WTC11 (cell line): ENCODE results near the gene NXN. TPM values are rescaled to one million over a fixed set of nuclear protein-coding genes. Genes with fewer than 3 reads are reported as not detected.

Experiments
- ATAC-seq: fragments of 200-7000 bp; cut with Tn5 transposase; 2 replicates; pipeline ENCODE4 v1.10.0; 2021; ENCODE audit warnings: mild to moderate bottlenecking, moderate library complexity
- CTCF ChIA-PET: fragments of 300-600 bp; sonication (Branson Sonifier 250); formaldehyde crosslinking; loops from one replicate; lab custom pipeline; 2021; ENCODE audit warnings: antibody characterized with exemption; lab: Charles Lee
- POLR2A ChIA-PET: fragments of 350-600 bp; sonication (Branson Sonifier 250); formaldehyde crosslinking; loops from one replicate; lab custom pipeline; 2021; ENCODE audit warnings: antibody characterized with exemption; lab: Charles Lee
- DNase-seq: peaks from one replicate; pipeline ENCODE4 v3.0.0; 2021; ENCODE audit warnings: low spot score
- H3K27ac Mint-ChIP-seq: 2 replicates; pipeline ENCODE4 v1.8.0; 2021; ENCODE audit warnings: mixed read lengths
- H3K27me3 Mint-ChIP-seq: 2 replicates; pipeline ENCODE4 v1.8.0; 2021; ENCODE audit warnings: low read depth, mild to moderate bottlenecking, moderate library complexity, mixed read lengths
- H3K36me3 Mint-ChIP-seq: 2 replicates; pipeline ENCODE4 v1.8.0; 2021; ENCODE audit warnings: mixed read lengths
- H3K4me1 Mint-ChIP-seq: 2 replicates; pipeline ENCODE4 v1.8.0; 2022; ENCODE audit warnings: mixed read lengths
- H3K4me3 Mint-ChIP-seq: 2 replicates; pipeline ENCODE4 v1.8.0; 2021; ENCODE audit warnings: mild to moderate bottlenecking, moderate library complexity, mixed read lengths
- H3K9me3 Mint-ChIP-seq: 2 replicates; pipeline ENCODE4 v1.8.0; 2021; ENCODE audit warnings: mixed read lengths
- ELF4 ChIP-seq: sonication (generic); formaldehyde crosslinking; IDR thresholded peaks from 2 replicates; pipeline ENCODE4 v1.8.1; 2022; ENCODE audit warnings: low read depth, mild to moderate bottlenecking, moderate library complexity, missing genetic modification reagents
- ETV6 ChIP-seq: sonication (generic); formaldehyde crosslinking; IDR thresholded peaks from 2 replicates; pipeline ENCODE4 v1.8.1; 2022; ENCODE audit warnings: mild to moderate bottlenecking, missing genetic modification reagents
- FOXK1 ChIP-seq: sonication (generic); formaldehyde crosslinking; IDR thresholded peaks from 2 replicates; pipeline ENCODE4 v1.8.0; 2022; ENCODE audit warnings: mild to moderate bottlenecking, moderate library complexity, missing genetic modification reagents
- FOXP1 ChIP-seq: sonication (generic); formaldehyde crosslinking; IDR thresholded peaks from 2 replicates; pipeline ENCODE4 v1.8.0; 2022; ENCODE audit warnings: missing genetic modification reagents, mild to moderate bottlenecking, moderate library complexity, borderline replicate concordance
- GTF2I ChIP-seq: fragments of 250-450 bp; sonication (Bioruptor Pico); conservative IDR thresholded peaks from 2 replicates; pipeline ENCODE4 v1.4.0; 2021; ENCODE audit warnings: mild to moderate bottlenecking
- MXD4 ChIP-seq: fragments of 250-450 bp; sonication (Bioruptor Pico); IDR thresholded peaks from 2 replicates; pipeline ENCODE4 v1.8.0; 2021; ENCODE audit warnings: mild to moderate bottlenecking, moderate library complexity, borderline replicate concordance
- NFATC4 ChIP-seq: fragments of 250-450 bp; sonication (Bioruptor Pico); IDR thresholded peaks from 2 replicates; pipeline ENCODE4 v1.9.0; 2021; ENCODE audit warnings: mild to moderate bottlenecking
- NFYB ChIP-seq: sonication (generic); formaldehyde crosslinking; conservative IDR thresholded peaks from 2 replicates; pipeline ENCODE4 v1.8.0; 2022; ENCODE audit warnings: low read depth, missing genetic modification reagents
- NR2C2 ChIP-seq: sonication (generic); formaldehyde crosslinking; IDR thresholded peaks from 2 replicates; pipeline ENCODE4 v1.8.0; 2022; ENCODE audit warnings: mild to moderate bottlenecking, missing genetic modification reagents
- PRRX2 ChIP-seq: fragments of 250-450 bp; sonication (Bioruptor Pico); IDR thresholded peaks from 2 replicates; pipeline ENCODE4 v1.8.0; 2021; ENCODE audit warnings: mild to moderate bottlenecking
- RELA ChIP-seq: sonication (generic); formaldehyde crosslinking; IDR thresholded peaks from 2 replicates; pipeline ENCODE4 v1.8.1; 2022; ENCODE audit warnings: missing genetic modification reagents, mild to moderate bottlenecking, borderline replicate concordance
- RORB ChIP-seq: fragments of 250-450 bp; sonication (Bioruptor Pico); IDR thresholded peaks from 2 replicates; pipeline ENCODE4 v1.9.0; 2021; ENCODE audit warnings: mild to moderate bottlenecking
- ZBTB21 ChIP-seq: sonication (generic); formaldehyde crosslinking; IDR thresholded peaks from 2 replicates; pipeline ENCODE4 v1.8.1; 2023; ENCODE audit warnings: mild to moderate bottlenecking, missing genetic modification reagents, borderline replicate concordance
- ZNF138 ChIP-seq: sonication (generic); formaldehyde crosslinking; conservative IDR thresholded peaks from 2 replicates; pipeline ENCODE4 v1.8.1; 2022; ENCODE audit warnings: mild to moderate bottlenecking, moderate library complexity, missing genetic modification reagents
- ZNF232 ChIP-seq: sonication (generic); formaldehyde crosslinking; IDR thresholded peaks from 2 replicates; pipeline ENCODE4 v1.8.0; 2022; ENCODE audit warnings: mild to moderate bottlenecking, missing genetic modification reagents
- ZNF317 ChIP-seq: sonication (generic); formaldehyde crosslinking; IDR thresholded peaks from 2 replicates; pipeline ENCODE4 v1.8.1; 2023; ENCODE audit warnings: low read depth, mild to moderate bottlenecking, moderate library complexity, missing genetic modification reagents, borderline replicate concordance
- ZNF396 ChIP-seq: fragments of 250-450 bp; sonication (Bioruptor Pico); IDR thresholded peaks from 2 replicates; pipeline ENCODE4 v1.8.0; 2021; ENCODE audit warnings: mild to moderate bottlenecking, moderate library complexity, borderline replicate concordance
- total RNA-seq: library from RNA; stranded (reverse); gene quantifications from 3 replicates; pipeline ENCODE4 v1.2.3, GENCODE V29; 2021
- TF ChIP-seq, protein P1 (sequence below): sonication (generic); formaldehyde crosslinking; IDR thresholded peaks from 2 replicates; pipeline ENCODE4 v1.8.0; 2022; ENCODE audit warnings: mild to moderate bottlenecking, missing genetic modification reagents
- TF ChIP-seq, protein P2 (sequence below): fragments of 250-450 bp; sonication (Bioruptor Pico); IDR thresholded peaks from 2 replicates; pipeline ENCODE4 v2.1.2; 2022; ENCODE audit warnings: mild to moderate bottlenecking, moderate library complexity
- TF ChIP-seq, protein P3 (sequence below): fragments of 200-600 bp; IDR thresholded peaks from 2 replicates; pipeline ENCODE4 v1.8.0; 2022; ENCODE audit warnings: antibody characterized with exemption
- TF ChIP-seq, protein P4 (sequence below): sonication (generic); formaldehyde crosslinking; IDR thresholded peaks from 2 replicates; pipeline ENCODE4 v1.8.0; 2022; ENCODE audit warnings: mild to moderate bottlenecking, missing genetic modification reagents
- TF ChIP-seq, protein P5 (sequence below): sonication (generic); formaldehyde crosslinking; IDR thresholded peaks from 2 replicates; pipeline ENCODE4 v1.8.1; 2022; ENCODE audit warnings: low read depth, missing genetic modification reagents, borderline replicate concordance
- TF ChIP-seq, protein P6 (sequence below): sonication (generic); formaldehyde crosslinking; IDR thresholded peaks from 2 replicates; pipeline ENCODE4 v1.8.1; 2023; ENCODE audit warnings: mild to moderate bottlenecking, missing genetic modification reagents
- TF ChIP-seq, protein P7 (sequence below): sonication (generic); formaldehyde crosslinking; IDR thresholded peaks from 2 replicates; pipeline ENCODE4 v1.8.0; 2023; ENCODE audit warnings: missing genetic modification reagents

Gene NXN
- total RNA-seq, 1 experiment from 2014 or later, result 96.8 TPM

DNA sequence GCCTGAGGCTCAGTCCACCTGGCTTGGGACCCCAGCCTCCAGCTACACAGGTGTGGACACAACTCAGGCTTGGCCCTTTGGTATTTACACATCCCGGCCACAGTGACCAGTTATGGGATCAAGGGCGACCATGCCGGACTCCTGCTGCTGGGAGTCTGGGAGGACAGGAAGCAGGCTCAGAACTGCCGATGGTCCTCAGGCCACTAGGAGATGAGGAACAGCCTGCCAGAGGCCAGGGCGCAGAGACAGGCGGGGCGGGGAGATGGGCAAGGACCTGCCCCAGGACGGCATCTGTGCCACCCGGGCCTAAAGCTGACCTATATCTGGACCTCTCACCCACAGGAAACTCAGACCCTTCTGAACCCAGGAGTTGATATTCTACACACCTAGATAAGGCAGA lies 12.5 kb downstream of the NXN start:
- H3K4me1 Mint-ChIP-seq, result peaks cover 89% of the 10 kb centered on the region

DNA sequence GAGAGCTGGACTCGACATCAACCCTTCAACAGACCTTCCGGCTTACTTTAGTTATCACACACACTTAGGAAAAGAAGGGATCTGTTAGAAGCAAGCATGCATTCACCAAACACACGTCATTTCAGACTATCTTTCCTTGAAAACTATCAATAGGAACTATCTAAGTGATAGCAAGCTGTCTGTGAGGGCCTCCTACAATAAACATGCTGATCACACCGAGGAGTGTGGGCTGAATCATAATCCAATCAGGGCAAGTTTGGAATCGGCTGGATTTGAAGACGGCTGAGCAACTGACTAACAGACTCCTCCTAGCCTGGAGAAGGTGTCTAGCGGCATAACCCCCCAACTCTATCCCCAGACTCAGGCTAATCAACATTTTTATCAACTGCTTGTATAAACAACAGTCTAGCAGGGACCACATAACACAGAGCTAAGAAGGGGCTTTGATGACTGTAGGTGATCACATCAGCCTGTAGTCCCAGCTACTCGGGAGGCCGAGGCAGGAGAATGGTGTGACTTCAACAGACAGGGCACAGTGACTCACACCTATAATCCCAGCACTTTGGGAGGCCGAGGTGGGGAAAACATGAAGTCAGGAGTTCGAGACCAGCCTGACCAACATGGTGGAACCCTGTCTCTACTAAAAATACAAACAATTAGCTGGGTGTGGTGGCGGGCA lies 14.1 kb downstream of the NXN start:
- DNase-seq (no peak), ATAC-seq (peak; percentile 8; the same call in 1 of the 2 replicates)
- peak overlapping the region; percentile 46 for H3K27ac Mint-ChIP-seq
- TF ChIP-seq, protein P1, sequence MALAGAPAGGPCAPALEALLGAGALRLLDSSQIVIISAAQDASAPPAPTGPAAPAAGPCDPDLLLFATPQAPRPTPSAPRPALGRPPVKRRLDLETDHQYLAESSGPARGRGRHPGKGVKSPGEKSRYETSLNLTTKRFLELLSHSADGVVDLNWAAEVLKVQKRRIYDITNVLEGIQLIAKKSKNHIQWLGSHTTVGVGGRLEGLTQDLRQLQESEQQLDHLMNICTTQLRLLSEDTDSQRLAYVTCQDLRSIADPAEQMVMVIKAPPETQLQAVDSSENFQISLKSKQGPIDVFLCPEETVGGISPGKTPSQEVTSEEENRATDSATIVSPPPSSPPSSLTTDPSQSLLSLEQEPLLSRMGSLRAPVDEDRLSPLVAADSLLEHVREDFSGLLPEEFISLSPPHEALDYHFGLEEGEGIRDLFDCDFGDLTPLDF, result no peak
- no peak for TF ChIP-seq ETV6 (CRISPR knock-in tag)
- TF ChIP-seq, protein P2, sequence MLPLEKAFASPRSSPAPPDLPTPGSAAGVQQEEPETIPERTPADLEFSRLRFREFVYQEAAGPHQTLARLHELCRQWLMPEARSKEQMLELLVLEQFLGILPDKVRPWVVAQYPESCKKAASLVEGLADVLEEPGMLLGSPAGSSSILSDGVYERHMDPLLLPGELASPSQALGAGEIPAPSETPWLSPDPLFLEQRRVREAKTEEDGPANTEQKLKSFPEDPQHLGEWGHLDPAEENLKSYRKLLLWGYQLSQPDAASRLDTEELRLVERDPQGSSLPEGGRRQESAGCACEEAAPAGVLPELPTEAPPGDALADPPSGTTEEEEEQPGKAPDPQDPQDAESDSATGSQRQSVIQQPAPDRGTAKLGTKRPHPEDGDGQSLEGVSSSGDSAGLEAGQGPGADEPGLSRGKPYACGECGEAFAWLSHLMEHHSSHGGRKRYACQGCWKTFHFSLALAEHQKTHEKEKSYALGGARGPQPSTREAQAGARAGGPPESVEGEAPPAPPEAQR (CRISPR knock-in tag), result no peak
- TF ChIP-seq PRRX2 (CRISPR knock-in tag), result no peak
- no peak for TF ChIP-seq NFYB (CRISPR knock-in tag)
- no peak for TF ChIP-seq RORB (CRISPR knock-in tag)
- no peak for TF ChIP-seq NR2C2
- TF ChIP-seq ZNF396, result no peak
- TF ChIP-seq MXD4 (CRISPR knock-in tag), result no peak
- TF ChIP-seq, protein P3, sequence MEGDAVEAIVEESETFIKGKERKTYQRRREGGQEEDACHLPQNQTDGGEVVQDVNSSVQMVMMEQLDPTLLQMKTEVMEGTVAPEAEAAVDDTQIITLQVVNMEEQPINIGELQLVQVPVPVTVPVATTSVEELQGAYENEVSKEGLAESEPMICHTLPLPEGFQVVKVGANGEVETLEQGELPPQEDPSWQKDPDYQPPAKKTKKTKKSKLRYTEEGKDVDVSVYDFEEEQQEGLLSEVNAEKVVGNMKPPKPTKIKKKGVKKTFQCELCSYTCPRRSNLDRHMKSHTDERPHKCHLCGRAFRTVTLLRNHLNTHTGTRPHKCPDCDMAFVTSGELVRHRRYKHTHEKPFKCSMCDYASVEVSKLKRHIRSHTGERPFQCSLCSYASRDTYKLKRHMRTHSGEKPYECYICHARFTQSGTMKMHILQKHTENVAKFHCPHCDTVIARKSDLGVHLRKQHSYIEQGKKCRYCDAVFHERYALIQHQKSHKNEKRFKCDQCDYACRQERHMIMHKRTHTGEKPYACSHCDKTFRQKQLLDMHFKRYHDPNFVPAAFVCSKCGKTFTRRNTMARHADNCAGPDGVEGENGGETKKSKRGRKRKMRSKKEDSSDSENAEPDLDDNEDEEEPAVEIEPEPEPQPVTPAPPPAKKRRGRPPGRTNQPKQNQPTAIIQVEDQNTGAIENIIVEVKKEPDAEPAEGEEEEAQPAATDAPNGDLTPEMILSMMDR, result no peak
- no peak for TF ChIP-seq ZBTB21 (CRISPR knock-in tag)
- TF ChIP-seq, protein P4, sequence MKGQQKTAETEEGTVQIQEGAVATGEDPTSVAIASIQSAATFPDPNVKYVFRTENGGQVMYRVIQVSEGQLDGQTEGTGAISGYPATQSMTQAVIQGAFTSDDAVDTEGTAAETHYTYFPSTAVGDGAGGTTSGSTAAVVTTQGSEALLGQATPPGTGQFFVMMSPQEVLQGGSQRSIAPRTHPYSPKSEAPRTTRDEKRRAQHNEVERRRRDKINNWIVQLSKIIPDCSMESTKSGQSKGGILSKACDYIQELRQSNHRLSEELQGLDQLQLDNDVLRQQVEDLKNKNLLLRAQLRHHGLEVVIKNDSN (CRISPR knock-in tag), result no peak
- TF ChIP-seq RELA, result no peak
- TF ChIP-seq, protein P5, sequence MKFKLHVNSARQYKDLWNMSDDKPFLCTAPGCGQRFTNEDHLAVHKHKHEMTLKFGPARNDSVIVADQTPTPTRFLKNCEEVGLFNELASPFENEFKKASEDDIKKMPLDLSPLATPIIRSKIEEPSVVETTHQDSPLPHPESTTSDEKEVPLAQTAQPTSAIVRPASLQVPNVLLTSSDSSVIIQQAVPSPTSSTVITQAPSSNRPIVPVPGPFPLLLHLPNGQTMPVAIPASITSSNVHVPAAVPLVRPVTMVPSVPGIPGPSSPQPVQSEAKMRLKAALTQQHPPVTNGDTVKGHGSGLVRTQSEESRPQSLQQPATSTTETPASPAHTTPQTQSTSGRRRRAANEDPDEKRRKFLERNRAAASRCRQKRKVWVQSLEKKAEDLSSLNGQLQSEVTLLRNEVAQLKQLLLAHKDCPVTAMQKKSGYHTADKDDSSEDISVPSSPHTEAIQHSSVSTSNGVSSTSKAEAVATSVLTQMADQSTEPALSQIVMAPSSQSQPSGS, result no peak
- TF ChIP-seq FOXK1, result no peak
- TF ChIP-seq ZNF232, result no peak
- CTCF ChIA-PET, result interaction anchor here (0.7 to 2.0 kb wide), 10 partner anchors 8 to 170 kb away, joined by 3 to 7 read pairs (median 4); partner anchors contain the start of genes NXN and TIMM22
- no peak overlapping the region for H3K4me3 Mint-ChIP-seq
- peaks cover 13% of the 10 kb centered on the region for H3K36me3 Mint-ChIP-seq
- peaks cover 8% of the 10 kb centered on the region for H3K9me3 Mint-ChIP-seq
- H3K4me1 Mint-ChIP-seq, result peaks cover 85% of the 10 kb centered on the region
- POLR2A ChIA-PET, result interaction anchor here (1.2 kb wide), 2 partner anchors 9 to 14 kb away, joined by 3 to 6 read pairs; no protein-coding TSS in a partner anchor
- no peaks in the 10 kb centered on the region for H3K27me3 Mint-ChIP-seq

More for the DNA sequence above, 12.5 kb downstream of the NXN start:
- TF ChIP-seq, protein P6, sequence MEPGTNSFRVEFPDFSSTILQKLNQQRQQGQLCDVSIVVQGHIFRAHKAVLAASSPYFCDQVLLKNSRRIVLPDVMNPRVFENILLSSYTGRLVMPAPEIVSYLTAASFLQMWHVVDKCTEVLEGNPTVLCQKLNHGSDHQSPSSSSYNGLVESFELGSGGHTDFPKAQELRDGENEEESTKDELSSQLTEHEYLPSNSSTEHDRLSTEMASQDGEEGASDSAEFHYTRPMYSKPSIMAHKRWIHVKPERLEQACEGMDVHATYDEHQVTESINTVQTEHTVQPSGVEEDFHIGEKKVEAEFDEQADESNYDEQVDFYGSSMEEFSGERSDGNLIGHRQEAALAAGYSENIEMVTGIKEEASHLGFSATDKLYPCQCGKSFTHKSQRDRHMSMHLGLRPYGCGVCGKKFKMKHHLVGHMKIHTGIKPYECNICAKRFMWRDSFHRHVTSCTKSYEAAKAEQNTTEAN (CRISPR knock-in tag), result no peak
- TF ChIP-seq, protein P7, sequence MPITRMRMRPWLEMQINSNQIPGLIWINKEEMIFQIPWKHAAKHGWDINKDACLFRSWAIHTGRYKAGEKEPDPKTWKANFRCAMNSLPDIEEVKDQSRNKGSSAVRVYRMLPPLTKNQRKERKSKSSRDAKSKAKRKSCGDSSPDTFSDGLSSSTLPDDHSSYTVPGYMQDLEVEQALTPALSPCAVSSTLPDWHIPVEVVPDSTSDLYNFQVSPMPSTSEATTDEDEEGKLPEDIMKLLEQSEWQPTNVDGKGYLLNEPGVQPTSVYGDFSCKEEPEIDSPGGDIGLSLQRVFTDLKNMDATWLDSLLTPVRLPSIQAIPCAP (CRISPR knock-in tag), result 0 out of 2 replicates have a peak, but pooled peaks have one; percentile 6
- no peak for TF ChIP-seq ZNF138 (CRISPR knock-in tag)
- TF ChIP-seq ZNF396, result no peak
- TF ChIP-seq FOXP1 (CRISPR knock-in tag), result no peak
- no peak for TF ChIP-seq GTF2I (CRISPR knock-in tag)
- TF ChIP-seq NFATC4 (CRISPR knock-in tag), result no peak
- TF ChIP-seq ZNF317, result no peak
- no peak for TF ChIP-seq ELF4 (CRISPR knock-in tag)
- Mint-ChIP-seq H3K36me3 (peaks cover 13% of the 10 kb centered on the region), H3K27me3 (no peaks in the 10 kb centered on the region), H3K27ac (no peak overlapping the region; the same call in none of the 2 replicates), H3K9me3 (peaks cover 8% of the 10 kb centered on the region), H3K4me3 (no peak overlapping the region)
- ChIA-PET POLR2A (no interaction called here), CTCF (interaction anchor here (1.5 kb wide), 1 partner anchor 29 kb away, joined by 5 read pairs; the partner anchor contains the start of gene TIMM22)
- DNase-seq (no peak), ATAC-seq (no peak)
